Posterior vena cava (tissue), 2 donors: ENCODE data around the gene OR5AU1. TPM values are rescaled to one million over a fixed set of nuclear protein-coding genes. Genes with fewer than 3 reads are reported as not detected.

Source experiments
- DNase-seq: peaks from one replicate; pipeline ENCODE4 v3.0.0-alpha.2; 2020; ENCODE audit warnings: low spot score
- intact Hi-C, 2 donors: fragments of 100-400 bp; cut with DNase I; formaldehyde crosslinking; loops; one replicate each; pipeline versions ENCODE4 v1.14.1 to v1.14.2; 2022 to 2023
- total RNA-seq, 2 donors: library from RNA; stranded (reverse); fragmentation: NEBNext Ultra II Directional; extraction: Animal tissue kit (Norgen Biotek cat#: 25700); gene quantifications; one replicate each; pipeline ENCODE4 v1.2.1, GENCODE V29; 2021
- donor health status: DM: yes; HTN: yes; CAD: no.
- donor health status: DM: yes; HTN: yes; CAD: no.

Gene OR5AU1
- total RNA-seq, 2 donors from 2014 or later, result not detected

DNA sequence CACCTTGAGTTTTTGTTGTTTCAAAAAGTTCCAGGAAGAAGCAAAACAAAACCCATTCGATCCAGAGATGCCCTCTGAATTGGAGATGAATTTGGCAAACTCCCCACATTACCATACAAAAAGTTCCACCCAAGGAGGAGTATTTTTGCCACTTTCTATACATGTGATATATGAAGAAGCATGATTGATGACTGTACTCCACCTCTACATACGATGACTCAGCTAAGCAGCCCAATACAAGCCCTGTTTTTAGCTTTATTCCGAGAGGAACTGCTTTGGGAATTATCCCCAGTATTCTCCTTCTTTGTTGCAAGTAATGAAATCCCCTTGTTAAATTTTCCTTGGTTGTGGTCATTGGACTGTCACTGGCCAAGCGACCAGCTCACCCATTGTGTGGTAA, 43.6 kb downstream of the OR5AU1 start:
- DNase-seq, result no peak
- intact Hi-C loops, result no loop called here

- intact Hi-C loops, result loop anchor here (5.0 kb wide), 2 partner anchors 37 to 42 kb away; partner anchors contain the start of gene ARHGEF40 (in 1 of the 2)
- no peak for DNase-seq
Observed at GRCh38 chr14:21109377-21110138, 46.3 kb downstream of the OR5AU1 start.

DNA sequence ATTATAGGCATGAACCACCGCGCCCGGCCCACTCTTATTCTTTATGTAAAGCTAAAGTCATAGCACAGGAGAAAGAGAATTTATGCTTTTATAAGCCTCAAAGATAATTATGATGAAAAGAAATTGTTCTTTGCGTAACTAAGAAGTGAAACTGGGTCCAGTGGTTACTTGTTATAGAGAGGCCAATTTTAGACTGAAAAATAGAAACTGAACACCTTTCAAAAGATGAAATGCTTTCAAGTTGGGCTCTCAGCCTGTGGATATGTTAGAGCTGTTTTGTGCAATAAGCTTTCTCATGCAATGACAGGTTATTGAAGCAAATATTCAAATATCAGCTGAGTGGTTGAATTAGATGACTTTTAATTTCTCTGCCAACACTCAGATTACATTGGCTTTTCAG, 47.1 kb downstream of the OR5AU1 start:
- intact Hi-C loops, result loop anchor here (5.0 kb wide), 2 partner anchors 36 to 41 kb away; partner anchors contain the start of gene ARHGEF40 (in 1 of the 2)
- no peak for DNase-seq

GRCh38 chr14:21107283-21107800, 48.5 kb downstream of the OR5AU1 start:
- intact Hi-C loops, result loop anchor here (5.0 kb wide), 2 partner anchors 35 to 40 kb away; partner anchors contain the start of gene ARHGEF40 (in 1 of the 2)
- peak; percentile 85 for DNase-seq

DNA sequence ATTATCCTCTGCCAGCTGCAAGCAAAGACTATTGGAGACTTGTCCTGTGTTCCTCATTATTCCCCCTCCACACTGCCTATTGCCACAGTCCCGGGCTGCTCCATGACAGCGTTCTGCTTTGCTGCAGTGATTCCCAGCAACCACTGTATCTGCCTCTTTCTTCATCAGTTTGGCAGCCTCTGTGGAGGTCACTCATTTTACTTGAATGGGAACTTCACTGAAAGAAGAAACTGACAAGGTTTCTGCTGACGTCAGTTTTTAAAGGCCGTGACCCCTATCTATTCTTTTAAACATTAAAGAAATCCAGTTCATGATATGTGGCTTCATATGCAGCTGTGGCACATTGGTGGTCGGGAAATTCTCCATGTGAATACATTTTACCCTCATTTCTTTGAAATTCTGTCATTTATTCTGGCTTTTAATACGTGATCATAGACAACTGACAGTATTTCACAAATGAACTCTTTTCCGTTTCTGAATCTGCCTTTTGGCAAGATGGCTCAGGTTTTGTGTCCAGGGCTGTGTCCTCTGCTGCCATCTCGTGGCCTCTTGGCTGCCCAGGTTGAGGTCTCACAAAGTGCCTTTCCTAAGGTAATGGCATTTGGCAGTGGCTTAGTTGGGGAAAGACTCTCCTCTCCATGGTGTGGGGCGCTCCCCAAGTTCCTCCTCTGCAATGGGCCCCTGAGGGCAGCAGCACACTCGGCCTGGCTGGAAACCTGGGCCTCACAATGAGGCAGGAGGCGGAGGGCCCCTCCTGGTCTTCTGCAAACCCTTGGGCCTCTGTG, 49.2 kb downstream of the OR5AU1 start:
- intact Hi-C loops, result loop anchor here (5.0 kb wide), 2 partner anchors 34 to 39 kb away; partner anchors contain the start of gene ARHGEF40 (in 1 of the 2)
- DNase-seq, result peak; percentile 91

- intact Hi-C loops, result loop anchor here (5.0 kb wide), 2 partner anchors 34 to 39 kb away; partner anchors contain the start of gene ARHGEF40 (in 1 of the 2)
- DNase-seq, result no peak
Observed at GRCh38 chr14:21106176-21106497, 49.7 kb downstream of the OR5AU1 start.

- no peak for DNase-seq
- intact Hi-C loops, result loop anchor here (5.0 kb wide), 2 partner anchors 33 to 38 kb away; partner anchors contain the start of gene ARHGEF40 (in 1 of the 2)
Observed at GRCh38 chr14:21105095-21105494, 50.8 kb downstream of the OR5AU1 start.

Other genes starting within 250 kb of the OR5AU1 start
- 1 to 10 TPM; 3.7 to 9.7 TPM for gene RNASE2, start 200.6 kb downstream of the OR5AU1 start, total RNA-seq
- gene METTL17, start 166.1 kb downstream of the OR5AU1 start, total RNA-seq, result 10 to 100 TPM; 30.1 to 33.5 TPM
- gene SLC39A2, start 156.8 kb downstream of the OR5AU1 start, total RNA-seq, result 1 to 10 TPM in 1 of 2 donors, under 1 TPM in 1; 0.24 to 1.1 TPM
- 10 to 100 TPM; 78.0 to 80.7 TPM for gene NDRG2, start 131.0 kb downstream of the OR5AU1 start, total RNA-seq
- gene TPPP2, start 125.8 kb downstream of the OR5AU1 start, total RNA-seq, result not detected
- gene RNASE13, start 121.3 kb downstream of the OR5AU1 start, total RNA-seq, result not detected
- not detected for gene RNASE7, start 113.7 kb downstream of the OR5AU1 start, total RNA-seq
- not detected for gene RNASE8, start 98.2 kb downstream of the OR5AU1 start, total RNA-seq
- gene ARHGEF40, start 85.8 kb downstream of the OR5AU1 start, total RNA-seq, result 10 to 100 TPM; 41.4 to 48.6 TPM
- gene ZNF219, start 57.4 kb downstream of the OR5AU1 start, total RNA-seq, result 10 to 100 TPM; 27.0 to 37.6 TPM
- gene TMEM253, start 55.0 kb downstream of the OR5AU1 start, total RNA-seq, result not detected
- gene HNRNPC, start 113.4 kb upstream of the OR5AU1 start, total RNA-seq, result 100 to 1,000 TPM; 239 to 283 TPM
- gene RPGRIP1, start 124.0 kb upstream of the OR5AU1 start, total RNA-seq, result under 1 TPM; 0.10 to 0.88 TPM
- 10 to 100 TPM; 47.9 to 56.5 TPM for gene SUPT16H, start 228.0 kb upstream of the OR5AU1 start, total RNA-seq